Cardiac fibroblast (primary cell): ENCODE measurements around the gene NRTN.

Experiments
- DNase-seq, 2 donors: peaks; one replicate each; pipeline versions ENCODE4 v3.0.0 to v3.0.0-alpha.2; 2010; ENCODE audit warnings: low read depth in 2 of 2
- H3K4me3 ChIP-seq, 2 donors: replicated peaks in 1 of 2; 1 replicate in 1 of 2; 2 replicates in 1 of 2; pipeline ENCODE4 v1.5.1; 2011; ENCODE audit warnings: low read depth in 2 of 2, low read length in 2 of 2, mild to moderate bottlenecking in 2 of 2, moderate library complexity in 1 of 2
- CTCF ChIP-seq: IDR thresholded peaks from one replicate; pipeline ENCODE4 v1.5.1; 2011; ENCODE audit warnings: low read depth, mild to moderate bottlenecking, low read length, inconsistent platforms

NRTN gene

GRCh38 chr19:5817218-5817617, 12.4 kb downstream of the NRTN start:
- TF ChIP-seq CTCF: no peak
- no peak for DNase-seq
- no peak overlapping the region for H3K4me3 ChIP-seq

GRCh38 chr19:5818594-5818993, 13.7 kb downstream of the NRTN start:
- DNase-seq: no peak
- TF ChIP-seq CTCF: no peak
- H3K4me3 ChIP-seq: no peak overlapping the region

- H3K4me3 ChIP-seq: no peak overlapping the region
- TF ChIP-seq CTCF: no peak
- DNase-seq: no peak
These were observed 15.9 kb downstream of the NRTN start for GRCh38 chr19:5820785-5821184.

- TF ChIP-seq CTCF: no peak
These were observed 16.8 kb downstream of the NRTN start for GRCh38 chr19:5821521-5822180.

GRCh38 chr19:5822181-5822844, 17.4 kb downstream of the NRTN start:
- DNase-seq: no peak
- H3K4me3 ChIP-seq: no peak overlapping the region
- no peak for TF ChIP-seq CTCF

More at GRCh38 chr19:5821521-5822180, 16.8 kb downstream of the NRTN start:
- no peak for DNase-seq
- H3K4me3 ChIP-seq: no peak overlapping the region

- TF ChIP-seq CTCF: peak; percentile 8
- DNase-seq: peak in 1 of 2 donors; percentile 13
These were observed 18.9 kb downstream of the NRTN start for GRCh38 chr19:5823579-5824281.

More at GRCh38 chr19:5823579-5824281, 18.9 kb downstream of the NRTN start:
- H3K4me3 ChIP-seq: no peak overlapping the region
